WI38 (cell line): ENCODE results near the gene RANBP1.
"Not testable (repeated sequence)": the region's sequence is repeated elsewhere in the genome, so short reads cannot be mapped to it uniquely, and the experiment has no call there.

Experiments used
- H3K4me3 ChIP-seq: 2 replicates; pipeline ENCODE4 v1.5.1; 2011; ENCODE audit warnings: low read depth, mild to moderate bottlenecking, control low read depth, low read length
- CTCF ChIP-seq: IDR thresholded peaks from 2 replicates; pipeline ENCODE4 v1.5.1; 2012; ENCODE audit warnings: low read depth, mild to moderate bottlenecking, control low read depth, low read length

RANBP1 gene

GRCh38 chr22:20115691-20116375 is at the start of gene RANBP1:
Gene RANBP1, plus strand, starts transcription at chr22:20116104. Its CDS starts 81 bp downstream, at chr22:20116185.
- no peak for TF ChIP-seq CTCF

GRCh38 chr22:20066617-20067383 is 49.1 kb upstream of the RANBP1 start:
- no peak for TF ChIP-seq CTCF
- H3K4me3 ChIP-seq, result no peak overlapping the region

More at GRCh38 chr22:20115691-20116375, at the start of gene RANBP1:
- H3K4me3 ChIP-seq, result peak within 1 kb of the TSS; percentile 86

GRCh38 chr22:20067384-20067682 is 48.6 kb upstream of the RANBP1 start:
- H3K4me3 ChIP-seq, result not testable (repeated sequence)

GRCh38 chr22:20068640-20069039 is 47.3 kb upstream of the RANBP1 start:
- no peak for TF ChIP-seq CTCF
- no peak overlapping the region for H3K4me3 ChIP-seq

- TF ChIP-seq CTCF, result no peak
- H3K4me3 ChIP-seq, result no peak overlapping the region
Measured at GRCh38 chr22:20069331-20070042, 46.4 kb upstream of the RANBP1 start.

GRCh38 chr22:20071524-20071972 is 44.4 kb upstream of the RANBP1 start:
- TF ChIP-seq CTCF, result no peak
- no peak overlapping the region for H3K4me3 ChIP-seq

- no peak for TF ChIP-seq CTCF
- no peak overlapping the region for H3K4me3 ChIP-seq
Measured at GRCh38 chr22:20076627-20077172, 39.2 kb upstream of the RANBP1 start.
